Smooth muscle cell (in vitro differentiated cells): ENCODE data around the gene NDOR1. TPM values are rescaled to one million over a fixed set of nuclear protein-coding genes. Genes with fewer than 3 reads are reported as not detected.

Source experiments
- DNase-seq: peaks from one replicate; lab custom pipeline; 2025; ENCODE audit not compliant: unreplicated experiment; lab: John Stamatoyannopoulos, UW
- H2AFZ ChIP-seq: fragments of 200-600 bp; sonication (generic); 2 replicates; pipeline ENCODE4 v1.6.0; 2016; ENCODE audit warnings: antibody characterized with exemption, low read depth, mild to moderate bottlenecking
- H3F3A ChIP-seq: fragments of 200-600 bp; sonication (generic); 2 replicates; pipeline ENCODE4 v1.6.0; 2017; ENCODE audit warnings: antibody characterized with exemption, low read depth
- H3K27ac ChIP-seq: fragments of 200-600 bp; sonication (generic); 2 replicates; pipeline ENCODE4 v1.5.1; 2016; ENCODE audit warnings: low read depth, mild to moderate bottlenecking
- H3K27me3 ChIP-seq: fragments of 200-600 bp; sonication (generic); 2 replicates; pipeline ENCODE4 v1.6.1; 2016; ENCODE audit warnings: low read depth, mild to moderate bottlenecking
- H3K36me3 ChIP-seq: fragments of 200-600 bp; sonication (generic); 2 replicates; pipeline ENCODE4 v1.5.1; 2016; ENCODE audit warnings: low read depth
- H3K4me1 ChIP-seq: fragments of 200-600 bp; sonication (generic); 2 replicates; pipeline ENCODE4 v1.5.1; 2016; ENCODE audit warnings: low read depth
- H3K4me2 ChIP-seq: fragments of 200-600 bp; sonication (generic); 2 replicates; pipeline ENCODE4 v1.6.0; 2016; ENCODE audit warnings: mild to moderate bottlenecking
- H3K4me3 ChIP-seq: fragments of 200-600 bp; sonication (generic); 2 replicates; pipeline ENCODE4 v1.5.1; 2016; ENCODE audit warnings: mild to moderate bottlenecking
- H3K79me2 ChIP-seq: fragments of 200-600 bp; sonication (generic); 2 replicates; pipeline ENCODE4 v1.6.0; 2016; ENCODE audit warnings: low read depth, mild to moderate bottlenecking
- H3K9ac ChIP-seq: fragments of 200-600 bp; sonication (generic); 2 replicates; pipeline ENCODE4 v1.6.0; 2016; ENCODE audit warnings: low read depth
- H3K9me3 ChIP-seq: fragments of 200-600 bp; sonication (generic); replicated peaks from 2 replicates; pipeline ENCODE4 v1.5.1; 2016; ENCODE audit warnings: low read depth
- H4K20me1 ChIP-seq: fragments of 200-600 bp; sonication (generic); 2 replicates; pipeline ENCODE4 v1.6.0; 2016; ENCODE audit warnings: low read depth
- CTCF ChIP-seq: fragments of 200-600 bp; sonication (generic); IDR thresholded peaks from 2 replicates; pipeline ENCODE4 v1.5.1; 2017; ENCODE audit warnings: borderline replicate concordance, mild to moderate bottlenecking, antibody characterized with exemption; ENCODE audit not compliant: insufficient read depth, poor library complexity, severe bottlenecking
- WGBS: methylation state at CpG from one replicate; pipeline ENCODE4 v1.1.7; 2016; ENCODE audit warnings: low lambda C conversion rate; 5-methylcytosine and 5-hydroxymethylcytosine counted together
- polyA plus RNA-seq: library from polyadenylated mRNA; unstranded; fragments of >200 nt; fragmentation: Nextera tagmentation; extraction: Ambion mirVana; gene quantifications from 2 replicates; pipeline ENCODE4 v1.2.1, GENCODE V29; 2016
- total RNA-seq: library from RNA; depleted of rRNA; stranded (reverse); fragments of >200 nt; gene quantifications from 2 replicates; pipeline ENCODE4 v1.2.3, GENCODE V29; 2014

NDOR1 gene
- total and polyA plus RNA-seq, 2 experiments from 2014 or later, result 6.5 to 7.7 TPM

DNA sequence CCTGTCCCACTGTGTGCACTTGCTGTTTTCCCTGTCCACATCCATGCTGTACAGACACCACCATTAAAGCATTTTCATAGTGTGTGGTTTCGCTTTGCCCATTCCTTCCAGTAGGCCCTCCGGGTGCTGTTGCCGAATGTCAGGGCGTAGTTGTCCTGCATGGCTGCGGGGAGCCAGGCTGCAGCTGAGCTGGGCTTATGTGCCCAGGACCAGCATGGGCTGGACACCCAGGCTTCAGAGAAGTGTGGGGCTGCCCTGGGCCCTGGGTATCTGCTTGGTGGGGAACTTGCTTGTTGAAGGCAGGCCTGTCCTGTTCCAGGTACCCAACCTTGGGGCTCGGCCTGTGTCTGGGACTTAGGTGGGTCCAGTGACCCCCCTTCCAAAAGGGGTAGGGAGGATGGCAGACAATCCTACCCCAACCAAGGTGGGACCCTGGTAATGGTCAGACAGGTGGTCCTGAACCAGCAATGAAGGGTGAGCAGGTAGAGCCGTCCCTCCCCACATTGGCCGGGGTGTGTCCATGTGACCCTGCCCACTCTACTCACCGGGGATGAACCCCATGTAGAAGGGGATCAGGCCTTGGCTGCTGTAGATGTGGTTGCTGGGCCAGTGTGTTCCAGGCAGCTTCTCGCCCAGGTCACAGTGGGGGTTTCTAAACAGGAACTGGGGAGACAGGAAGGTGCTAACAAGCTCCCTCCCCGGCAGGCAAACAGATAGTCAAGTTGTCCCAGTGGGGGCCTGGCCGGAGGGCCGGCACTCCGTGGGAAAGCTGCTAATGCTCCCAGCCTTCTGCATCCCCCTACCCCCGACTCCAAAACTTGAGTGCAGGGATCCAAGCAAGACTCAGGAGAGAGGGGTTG lies 38.4 kb downstream of the NDOR1 start:
- H3K4me2 ChIP-seq, result no peak overlapping the region
- WGBS, result 73% methylated on average over 15 of the region's 15 CpGs

GRCh38 chr9:137244486-137245449 lies 39.3 kb downstream of the NDOR1 start:
- DNase-seq, result no peak
- H3K4me1 ChIP-seq, result peaks cover 5% of the 10 kb centered on the region
- no peak overlapping the region for H3K4me3 ChIP-seq
- no peaks in the 10 kb centered on the region for H3K36me3 ChIP-seq
- TF ChIP-seq CTCF, result no peak
- no peak overlapping the region for H2AFZ ChIP-seq
- H3K27ac ChIP-seq, result no peak overlapping the region
- H3K27me3 ChIP-seq, result no peaks in the 10 kb centered on the region
- H4K20me1 ChIP-seq, result peaks cover 28% of the 10 kb centered on the region
- H3K9ac ChIP-seq, result no peak overlapping the region
- H3F3A ChIP-seq, result peaks cover 25% of the 10 kb centered on the region
- H3K4me2 ChIP-seq, result no peak overlapping the region
- WGBS, result 72% methylated on average over 36 of the region's 36 CpGs
- no peaks in the 10 kb centered on the region for H3K9me3 ChIP-seq
- peaks cover 23% of the 10 kb centered on the region for H3K79me2 ChIP-seq

More for the DNA sequence above, 38.4 kb downstream of the NDOR1 start:
- Histone ChIP-seq H3K4me3 (no peak overlapping the region), H3K36me3 (no peaks in the 10 kb centered on the region), H3K27me3 (no peaks in the 10 kb centered on the region), H3K27ac (no peak overlapping the region), H3F3A (peaks cover 25% of the 10 kb centered on the region), H3K9me3 (no peaks in the 10 kb centered on the region), H3K4me1 (peaks cover 5% of the 10 kb centered on the region), H3K9ac (no peak overlapping the region), H3K79me2 (peaks cover 32% of the 10 kb centered on the region), H2AFZ (no peak overlapping the region), H4K20me1 (peaks cover 28% of the 10 kb centered on the region)
- DNase-seq, result no peak
- no peak for TF ChIP-seq CTCF

DNA sequence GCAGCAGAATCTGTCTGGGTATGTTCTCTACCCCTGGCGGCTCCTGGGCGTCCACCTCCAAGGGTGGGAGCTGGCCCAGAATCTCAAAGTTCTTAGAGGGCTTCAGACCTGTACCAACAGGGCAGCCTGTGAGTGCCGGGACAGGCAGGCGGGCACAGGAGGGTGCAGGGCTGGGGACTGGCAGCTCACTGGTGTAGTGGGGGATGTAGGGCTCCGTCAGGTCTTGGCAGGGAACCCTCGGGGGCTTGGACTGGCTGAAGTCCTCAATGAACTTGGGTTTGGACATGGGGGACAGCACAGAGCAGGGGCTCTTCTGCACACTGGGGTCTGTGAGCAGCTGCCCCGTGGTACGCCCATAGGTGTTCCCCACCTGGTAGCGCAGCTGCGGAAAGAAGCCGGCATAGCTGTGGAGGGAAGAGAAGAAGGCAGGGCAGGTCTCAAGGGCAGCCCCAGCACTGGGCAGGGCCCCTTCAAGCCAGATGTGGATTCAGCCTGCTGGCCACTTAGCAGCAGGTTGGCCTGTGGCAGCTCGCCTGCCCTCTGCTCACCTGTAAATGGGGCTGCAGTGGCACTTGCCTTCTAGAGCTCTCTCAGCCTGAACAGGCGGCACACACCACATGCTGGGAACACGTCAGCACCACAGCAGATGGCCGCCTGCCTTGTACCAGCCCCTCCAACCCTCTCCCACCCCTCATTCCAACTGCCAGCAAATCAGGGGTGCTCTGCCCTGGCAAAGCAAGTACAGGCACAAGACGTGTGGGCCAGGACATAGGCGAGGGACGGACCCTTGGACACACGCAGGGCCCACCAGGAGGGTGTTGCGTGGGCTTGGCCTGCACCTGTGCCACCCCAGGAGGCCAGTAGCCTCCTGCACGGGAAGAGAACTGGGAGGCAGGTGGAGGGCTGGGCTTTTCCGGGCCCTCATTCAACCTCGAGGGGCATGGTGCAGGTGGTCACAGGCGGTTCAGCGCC lies 40.2 kb downstream of the NDOR1 start:
- no peak for DNase-seq
- Histone ChIP-seq H3K27ac (no peak overlapping the region), H3K9me3 (no peaks in the 10 kb centered on the region), H3K36me3 (no peaks in the 10 kb centered on the region), H3K4me2 (no peak overlapping the region), H3F3A (peaks cover 20% of the 10 kb centered on the region), H4K20me1 (peaks cover 28% of the 10 kb centered on the region), H3K4me1 (peaks cover 5% of the 10 kb centered on the region), H3K4me3 (no peak overlapping the region), H3K27me3 (no peaks in the 10 kb centered on the region), H3K9ac (no peak overlapping the region), H3K79me2 (peaks cover 22% of the 10 kb centered on the region), H2AFZ (no peak overlapping the region)
- TF ChIP-seq CTCF, result no peak
- 95% methylated on average over 25 of the region's 25 CpGs for WGBS
